Smooth muscle cell (in vitro differentiated cells): Measurements from ENCODE around the gene SSC5D. TPM values are rescaled to one million over a fixed set of nuclear protein-coding genes. Genes with fewer than 3 reads are reported as not detected.

Experiments
- DNase-seq: peaks from one replicate; lab custom pipeline; 2025; ENCODE audit not compliant: unreplicated experiment; lab: John Stamatoyannopoulos, UW
- H2AFZ ChIP-seq: fragments of 200-600 bp; sonication (generic); 2 replicates; pipeline ENCODE4 v1.6.0; 2016; ENCODE audit warnings: antibody characterized with exemption, low read depth, mild to moderate bottlenecking
- H3F3A ChIP-seq: fragments of 200-600 bp; sonication (generic); 2 replicates; pipeline ENCODE4 v1.6.0; 2017; ENCODE audit warnings: antibody characterized with exemption, low read depth
- H3K27ac ChIP-seq: fragments of 200-600 bp; sonication (generic); 2 replicates; pipeline ENCODE4 v1.5.1; 2016; ENCODE audit warnings: low read depth, mild to moderate bottlenecking
- H3K27me3 ChIP-seq: fragments of 200-600 bp; sonication (generic); 2 replicates; pipeline ENCODE4 v1.6.1; 2016; ENCODE audit warnings: low read depth, mild to moderate bottlenecking
- H3K36me3 ChIP-seq: fragments of 200-600 bp; sonication (generic); 2 replicates; pipeline ENCODE4 v1.5.1; 2016; ENCODE audit warnings: low read depth
- H3K4me1 ChIP-seq: fragments of 200-600 bp; sonication (generic); 2 replicates; pipeline ENCODE4 v1.5.1; 2016; ENCODE audit warnings: low read depth
- H3K4me2 ChIP-seq: fragments of 200-600 bp; sonication (generic); 2 replicates; pipeline ENCODE4 v1.6.0; 2016; ENCODE audit warnings: mild to moderate bottlenecking
- H3K4me3 ChIP-seq: fragments of 200-600 bp; sonication (generic); 2 replicates; pipeline ENCODE4 v1.5.1; 2016; ENCODE audit warnings: mild to moderate bottlenecking
- H3K79me2 ChIP-seq: fragments of 200-600 bp; sonication (generic); 2 replicates; pipeline ENCODE4 v1.6.0; 2016; ENCODE audit warnings: low read depth, mild to moderate bottlenecking
- H3K9ac ChIP-seq: fragments of 200-600 bp; sonication (generic); 2 replicates; pipeline ENCODE4 v1.6.0; 2016; ENCODE audit warnings: low read depth
- H3K9me3 ChIP-seq: fragments of 200-600 bp; sonication (generic); replicated peaks from 2 replicates; pipeline ENCODE4 v1.5.1; 2016; ENCODE audit warnings: low read depth
- H4K20me1 ChIP-seq: fragments of 200-600 bp; sonication (generic); 2 replicates; pipeline ENCODE4 v1.6.0; 2016; ENCODE audit warnings: low read depth
- CTCF ChIP-seq: fragments of 200-600 bp; sonication (generic); IDR thresholded peaks from 2 replicates; pipeline ENCODE4 v1.5.1; 2017; ENCODE audit warnings: borderline replicate concordance, mild to moderate bottlenecking, antibody characterized with exemption; ENCODE audit not compliant: insufficient read depth, poor library complexity, severe bottlenecking
- WGBS: methylation state at CpG from one replicate; pipeline ENCODE4 v1.1.7; 2016; ENCODE audit warnings: low lambda C conversion rate; 5-methylcytosine and 5-hydroxymethylcytosine counted together
- polyA plus RNA-seq: library from polyadenylated mRNA; unstranded; fragments of >200 nt; fragmentation: Nextera tagmentation; extraction: Ambion mirVana; gene quantifications from 2 replicates; pipeline ENCODE4 v1.2.1, GENCODE V29; 2016
- total RNA-seq: library from RNA; depleted of rRNA; stranded (reverse); fragments of >200 nt; gene quantifications from 2 replicates; pipeline ENCODE4 v1.2.3, GENCODE V29; 2014

SSC5D gene
- total and polyA plus RNA-seq, 2 experiments from 2014 or later = 3.8 to 11.2 TPM

- no peak overlapping the region for H3K27ac ChIP-seq
Measured at GRCh38 chr19:55461974-55462626, 26.1 kb upstream of the SSC5D start.

GRCh38 chr19:55462722-55463121 lies 25.5 kb upstream of the SSC5D start:
- H3K4me3 ChIP-seq = no peak overlapping the region
- no peaks in the 10 kb centered on the region for H3K9me3 ChIP-seq
- no peak overlapping the region for H3K9ac ChIP-seq
- H4K20me1 ChIP-seq = peaks cover 16% of the 10 kb centered on the region
- no peak overlapping the region for H3K27ac ChIP-seq
- no peak for TF ChIP-seq CTCF
- H3K79me2 ChIP-seq = no peaks in the 10 kb centered on the region
- no peak overlapping the region for H3K4me2 ChIP-seq
- WGBS = 91% methylated on average over 11 of the region's 11 CpGs
- no peak overlapping the region for H2AFZ ChIP-seq
- peaks cover 4% of the 10 kb centered on the region for H3K4me1 ChIP-seq
- H3K27me3 ChIP-seq = peaks cover 14% of the 10 kb centered on the region
- H3F3A ChIP-seq = peaks cover 12% of the 10 kb centered on the region
- H3K36me3 ChIP-seq = no peaks in the 10 kb centered on the region
- no peak for DNase-seq

More at GRCh38 chr19:55461974-55462626, 26.1 kb upstream of the SSC5D start:
- H4K20me1 ChIP-seq = peaks cover 19% of the 10 kb centered on the region
- H3K4me3 ChIP-seq = peak overlapping the region; percentile 49
- H3K36me3 ChIP-seq = no peaks in the 10 kb centered on the region
- 34% methylated on average over 25 of the region's 27 CpGs for WGBS
- peak overlapping the region; percentile 46 for H2AFZ ChIP-seq
- no peaks in the 10 kb centered on the region for H3K9me3 ChIP-seq
- peaks cover 14% of the 10 kb centered on the region for H3K27me3 ChIP-seq
- H3F3A ChIP-seq = peaks cover 8% of the 10 kb centered on the region
- H3K9ac ChIP-seq = no peak overlapping the region
- DNase-seq = no peak
- no peaks in the 10 kb centered on the region for H3K79me2 ChIP-seq
- peaks cover 4% of the 10 kb centered on the region for H3K4me1 ChIP-seq
- no peak for TF ChIP-seq CTCF
- peak overlapping the region; percentile 83 for H3K4me2 ChIP-seq

- Histone ChIP-seq H4K20me1 (peaks cover 16% of the 10 kb centered on the region), H3K4me3 (no peak overlapping the region), H3K9ac (no peak overlapping the region), H3F3A (peaks cover 12% of the 10 kb centered on the region), H3K27ac (no peak overlapping the region), H3K4me2 (no peak overlapping the region), H3K4me1 (peaks cover 4% of the 10 kb centered on the region), H2AFZ (no peak overlapping the region), H3K9me3 (no peaks in the 10 kb centered on the region), H3K79me2 (no peaks in the 10 kb centered on the region), H3K36me3 (no peaks in the 10 kb centered on the region), H3K27me3 (peaks cover 14% of the 10 kb centered on the region)
- DNase-seq = no peak
- no peak for TF ChIP-seq CTCF
- 80% methylated on average over 11 of the region's 15 CpGs for WGBS
Measured at GRCh38 chr19:55463583-55464031, 24.6 kb upstream of the SSC5D start.

- no peak overlapping the region for H3K4me2 ChIP-seq
- no peak overlapping the region for H3K27ac ChIP-seq
- no peak overlapping the region for H2AFZ ChIP-seq
- H3K4me3 ChIP-seq = no peak overlapping the region
- peaks cover 11% of the 10 kb centered on the region for H4K20me1 ChIP-seq
- WGBS = 85% methylated on average over 16 of the region's 23 CpGs
- TF ChIP-seq CTCF = no peak
- peaks cover 12% of the 10 kb centered on the region for H3F3A ChIP-seq
- no peaks in the 10 kb centered on the region for H3K9me3 ChIP-seq
- DNase-seq = no peak
- no peaks in the 10 kb centered on the region for H3K36me3 ChIP-seq
- H3K9ac ChIP-seq = no peak overlapping the region
- H3K79me2 ChIP-seq = no peaks in the 10 kb centered on the region
- H3K27me3 ChIP-seq = peaks cover 14% of the 10 kb centered on the region
- peaks cover 4% of the 10 kb centered on the region for H3K4me1 ChIP-seq
Measured at GRCh38 chr19:55464039-55464661, 24.1 kb upstream of the SSC5D start.
